HUES6 (cell line): ENCODE measurements around the gene SLC6A7.
"Not testable (repeated sequence)": the region's sequence is repeated elsewhere in the genome, so short reads cannot be mapped to it uniquely, and the experiment has no call there.

Experiments
- H3K27ac ChIP-seq: 2 replicates; pipeline ENCODE4 v1.7.0; 2013; ENCODE audit warnings: low read depth, mild to moderate bottlenecking, low read length, inconsistent platforms
- H3K27me3 ChIP-seq: 2 replicates; pipeline ENCODE4 v1.6.1; 2013; ENCODE audit warnings: low read length; ENCODE audit not compliant: control insufficient read depth, insufficient read depth
- H3K36me3 ChIP-seq: 2 replicates; pipeline ENCODE4 v1.6.1; 2013; ENCODE audit warnings: low read length; ENCODE audit not compliant: control insufficient read depth, insufficient read depth
- H3K4me1 ChIP-seq: 2 replicates; pipeline ENCODE4 v1.6.1; 2013; ENCODE audit warnings: low read length; ENCODE audit not compliant: control insufficient read depth, insufficient read depth
- H3K4me3 ChIP-seq: 2 replicates; pipeline ENCODE4 v1.5.1; 2013; ENCODE audit warnings: low read depth, low read length
- H3K9ac ChIP-seq: one replicate; pipeline ENCODE4 v1.6.1; 2013; ENCODE audit warnings: mild to moderate bottlenecking, low read length
- H3K9me3 ChIP-seq: 2 replicates; pipeline ENCODE4 v1.6.1; 2013; ENCODE audit warnings: low read depth, low read length; ENCODE audit not compliant: control insufficient read depth, insufficient read depth

Gene SLC6A7

GRCh38 chr5:150222906-150223305 is 33.0 kb downstream of the SLC6A7 start:
- Histone ChIP-seq H3K4me3 (no peak overlapping the region), H3K27me3 (peaks cover 2% of the 10 kb centered on the region; the same call in 1 of the 2 replicates), H3K27ac (no peak overlapping the region), H3K9me3 (no peaks in the 10 kb centered on the region), H3K36me3 (no peaks in the 10 kb centered on the region), H3K9ac (no peak overlapping the region), H3K4me1 (peaks cover 10% of the 10 kb centered on the region; the same call in 1 of the 2 replicates)

GRCh38 chr5:150223474-150223873 is 33.6 kb downstream of the SLC6A7 start:
- Histone ChIP-seq H3K27ac (no peak overlapping the region), H3K4me1 (peaks cover 9% of the 10 kb centered on the region; the same call in 1 of the 2 replicates), H3K9me3 (no peaks in the 10 kb centered on the region), H3K4me3 (no peak overlapping the region), H3K27me3 (no peaks in the 10 kb centered on the region), H3K36me3 (no peaks in the 10 kb centered on the region), H3K9ac (no peak overlapping the region)

- H3K4me3 ChIP-seq, result no peak overlapping the region
- no peak overlapping the region for H3K9ac ChIP-seq
- H3K27me3 ChIP-seq, result no peaks in the 10 kb centered on the region
- peaks cover 9% of the 10 kb centered on the region; the same call in 1 of the 2 replicates for H3K4me1 ChIP-seq
- no peak overlapping the region for H3K27ac ChIP-seq
- no peaks in the 10 kb centered on the region for H3K9me3 ChIP-seq
- no peaks in the 10 kb centered on the region for H3K36me3 ChIP-seq
Measured at GRCh38 chr5:150224483-150225027, 34.7 kb downstream of the SLC6A7 start.

DNA sequence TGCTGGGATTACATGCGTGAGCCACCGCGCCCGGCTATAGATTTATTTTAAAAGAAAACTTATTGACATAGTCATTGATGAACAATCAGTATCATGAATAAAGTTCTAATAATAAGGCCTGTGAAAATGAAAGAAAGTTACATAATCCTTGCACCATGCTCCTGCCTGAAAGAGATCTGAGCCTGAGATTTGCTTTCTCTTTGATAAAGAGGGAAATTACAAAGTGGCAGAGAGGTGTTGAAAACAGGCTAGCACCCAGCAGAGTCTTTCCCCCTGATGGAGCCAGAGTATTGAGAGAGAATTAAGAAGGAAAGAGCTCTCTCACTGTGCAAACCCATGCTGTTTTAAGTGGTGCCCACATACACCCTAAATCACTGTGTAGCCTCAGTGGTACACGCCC is 37.2 kb downstream of the SLC6A7 start:
- Histone ChIP-seq H3K9ac (no peak overlapping the region), H3K4me3 (no peak overlapping the region), H3K36me3 (no peaks in the 10 kb centered on the region), H3K9me3 (no peaks in the 10 kb centered on the region), H3K27ac (no peak overlapping the region), H3K4me1 (peaks cover 9% of the 10 kb centered on the region; the same call in 1 of the 2 replicates), H3K27me3 (no peaks in the 10 kb centered on the region)

DNA sequence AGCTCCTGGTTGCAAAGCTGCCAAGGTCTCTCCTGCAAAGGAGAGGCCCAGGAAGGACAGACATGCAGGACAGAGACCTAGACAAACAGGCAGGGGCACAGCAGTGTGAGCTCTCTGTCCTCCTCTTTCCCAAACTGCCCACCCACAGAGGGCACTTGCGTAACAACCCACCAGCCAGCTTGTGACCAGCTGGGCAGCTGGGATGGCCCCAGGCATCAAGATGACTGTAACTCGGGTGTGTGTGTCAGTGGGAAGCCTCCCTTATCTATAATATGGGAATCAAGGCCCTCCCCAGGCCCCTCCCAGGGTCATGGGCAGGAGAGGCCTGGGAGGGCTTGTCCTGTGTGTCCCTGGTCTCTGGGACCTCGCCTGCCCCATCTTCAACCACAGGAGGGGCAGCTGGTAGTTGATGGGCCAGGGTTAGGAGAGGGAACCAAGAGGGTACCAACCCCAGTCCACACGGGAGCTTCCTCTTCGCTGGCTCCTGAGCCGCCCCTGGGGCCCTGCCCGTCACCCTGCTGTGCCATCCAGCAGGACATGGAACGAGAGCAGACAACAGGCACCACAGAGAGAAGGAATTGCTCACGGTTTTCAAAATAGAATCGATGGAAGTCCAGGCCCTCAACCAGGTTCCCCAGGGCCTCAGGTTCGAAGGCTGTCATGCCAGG is 37.9 kb downstream of the SLC6A7 start:
- H3K36me3 ChIP-seq, result no peaks in the 10 kb centered on the region
- no peak overlapping the region for H3K27ac ChIP-seq
- no peak overlapping the region for H3K9ac ChIP-seq
- H3K4me3 ChIP-seq, result no peak overlapping the region
- H3K4me1 ChIP-seq, result peaks cover 9% of the 10 kb centered on the region; the same call in 1 of the 2 replicates
- H3K9me3 ChIP-seq, result no peaks in the 10 kb centered on the region
- no peaks in the 10 kb centered on the region for H3K27me3 ChIP-seq

GRCh38 chr5:150229571-150229970 is 39.7 kb downstream of the SLC6A7 start:
- H3K27ac ChIP-seq, result no peak overlapping the region
- no peaks in the 10 kb centered on the region for H3K36me3 ChIP-seq
- no peak overlapping the region for H3K9ac ChIP-seq
- no peaks in the 10 kb centered on the region for H3K27me3 ChIP-seq
- H3K4me1 ChIP-seq, result peaks cover 9% of the 10 kb centered on the region; the same call in 1 of the 2 replicates
- no peaks in the 10 kb centered on the region for H3K9me3 ChIP-seq
- no peak overlapping the region for H3K4me3 ChIP-seq

DNA sequence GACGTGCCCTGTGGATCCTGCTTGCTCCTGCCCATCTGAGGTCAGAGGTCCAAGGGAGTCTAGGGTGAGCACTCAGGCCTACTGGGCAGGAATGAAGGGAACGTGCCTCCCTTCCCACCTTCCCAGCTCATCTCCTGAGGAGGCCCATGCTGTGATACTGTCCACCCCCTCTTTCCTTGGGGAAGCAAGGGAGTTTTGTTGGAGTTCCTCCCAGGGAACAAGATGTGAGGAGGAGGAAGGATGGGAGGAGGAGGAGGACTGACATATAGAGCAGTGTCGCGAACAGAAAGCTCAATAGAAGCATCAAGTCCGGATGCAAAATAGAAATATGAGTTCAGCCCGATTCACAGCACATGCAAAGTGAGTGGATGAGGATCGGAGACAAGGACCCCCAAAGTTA is 41.0 kb downstream of the SLC6A7 start:
- Histone ChIP-seq H3K4me3 (no peak overlapping the region), H3K9me3 (no peaks in the 10 kb centered on the region), H3K27ac (no peak overlapping the region), H3K4me1 (peaks cover 9% of the 10 kb centered on the region; the same call in 1 of the 2 replicates), H3K27me3 (no peaks in the 10 kb centered on the region), H3K36me3 (no peaks in the 10 kb centered on the region), H3K9ac (no peak overlapping the region)

DNA sequence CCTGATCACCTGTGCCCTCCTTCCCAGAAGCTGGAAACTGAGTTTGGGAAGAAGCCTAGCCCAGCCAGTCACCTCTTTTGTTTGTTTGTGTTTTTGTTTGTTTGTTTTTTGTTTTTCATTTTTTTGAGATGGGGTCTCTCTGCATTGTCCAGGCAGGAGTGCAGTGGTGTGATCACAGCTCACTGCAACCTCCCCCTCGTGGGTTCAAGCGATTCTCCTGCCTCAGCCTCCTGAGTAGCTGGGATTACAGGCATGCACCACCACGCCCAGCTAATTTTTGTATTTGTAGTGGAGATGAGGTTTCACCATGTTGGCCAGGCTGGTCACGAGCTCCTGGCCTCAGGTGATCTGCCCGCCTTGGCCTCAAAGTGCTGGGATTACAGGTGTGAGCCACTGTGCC is 43.8 kb downstream of the SLC6A7 start:
- H3K4me3 ChIP-seq, H3K27me3 ChIP-seq, H3K4me1 ChIP-seq, H3K9ac ChIP-seq, H3K36me3 ChIP-seq, H3K9me3 ChIP-seq, H3K27ac ChIP-seq: not testable (repeated sequence)

DNA sequence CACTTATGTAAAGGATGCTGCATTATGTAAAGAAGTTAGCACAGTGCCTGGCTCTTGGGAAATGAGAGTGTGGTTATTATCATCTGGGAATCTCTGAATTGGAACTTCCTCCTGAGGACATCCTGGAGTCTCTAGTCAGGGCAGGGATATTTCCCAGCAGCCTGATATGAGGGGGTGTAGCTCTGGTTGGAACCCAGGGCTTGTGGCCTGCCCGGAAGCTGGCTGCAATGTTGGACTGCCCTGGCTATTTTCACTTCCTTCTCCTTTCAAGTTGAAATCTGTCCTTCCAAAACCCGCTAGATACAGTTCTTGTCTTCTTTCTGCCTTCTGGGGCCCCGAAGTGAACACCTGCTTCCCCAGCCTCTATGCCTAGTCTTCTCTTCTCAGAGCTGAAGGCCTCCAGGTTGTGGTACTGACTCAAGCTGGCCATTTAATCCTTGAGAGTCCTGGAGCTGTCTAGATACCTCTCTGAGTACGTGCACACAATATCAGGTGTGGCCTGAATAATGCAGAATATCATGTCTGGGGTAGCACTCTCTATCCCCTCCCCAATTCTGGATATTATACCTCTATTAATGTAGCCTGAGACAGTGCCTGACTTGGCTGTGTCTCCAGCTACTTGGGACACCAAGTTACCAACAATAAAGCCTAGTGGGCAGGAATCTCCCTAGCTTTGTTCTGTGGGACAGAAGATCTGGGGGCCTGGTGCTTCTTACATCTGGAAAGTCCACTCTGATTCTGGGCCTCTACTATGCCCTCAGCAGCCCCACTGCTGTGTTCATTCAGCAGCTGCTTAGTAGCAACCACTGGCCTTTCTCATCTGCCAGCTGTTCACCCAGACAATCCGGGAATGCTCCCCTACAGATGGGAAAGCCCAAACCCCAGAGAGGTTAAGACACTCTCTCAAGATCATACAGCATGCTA is 45.0 kb downstream of the SLC6A7 start:
- Histone ChIP-seq H3K4me1 (no peaks in the 10 kb centered on the region), H3K9ac (no peak overlapping the region), H3K9me3 (no peaks in the 10 kb centered on the region), H3K4me3 (no peak overlapping the region), H3K27ac (no peak overlapping the region), H3K36me3 (no peaks in the 10 kb centered on the region), H3K27me3 (no peaks in the 10 kb centered on the region)

- no peak overlapping the region for H3K27ac ChIP-seq
- no peak overlapping the region for H3K4me3 ChIP-seq
- H3K4me1 ChIP-seq, result no peaks in the 10 kb centered on the region
- no peaks in the 10 kb centered on the region for H3K36me3 ChIP-seq
- H3K9me3 ChIP-seq, result no peaks in the 10 kb centered on the region
- no peak overlapping the region for H3K9ac ChIP-seq
- H3K27me3 ChIP-seq, result no peaks in the 10 kb centered on the region
Measured at GRCh38 chr5:150235500-150235854, 45.6 kb downstream of the SLC6A7 start.

DNA sequence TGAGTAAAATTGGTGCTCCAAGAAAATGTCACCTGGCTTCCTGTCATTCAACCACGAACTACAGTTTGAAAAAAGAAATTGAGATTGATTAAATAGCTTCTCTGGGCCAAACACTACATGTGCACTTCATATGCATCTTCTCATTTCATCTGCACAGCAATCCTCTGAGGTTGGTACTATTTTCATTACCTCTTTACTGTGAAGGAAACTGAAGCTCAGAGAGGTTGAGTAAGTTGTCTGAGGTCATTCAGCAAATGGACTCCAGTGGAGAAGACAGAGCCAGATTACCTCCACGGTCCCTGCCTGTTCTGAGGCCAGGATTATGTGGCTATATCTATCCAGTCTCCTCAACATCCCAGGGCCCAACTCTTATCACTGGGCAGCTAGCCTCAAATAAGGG is 46.5 kb downstream of the SLC6A7 start:
- Histone ChIP-seq H3K4me3 (no peak overlapping the region), H3K27ac (no peak overlapping the region), H3K36me3 (no peaks in the 10 kb centered on the region), H3K9ac (no peak overlapping the region), H3K9me3 (no peaks in the 10 kb centered on the region), H3K4me1 (no peaks in the 10 kb centered on the region), H3K27me3 (no peaks in the 10 kb centered on the region)
